Measurements from ENCODE around the gene CDH23.

The CDH23 gene

GRCh38 chr10:71816421-71816851 lies 419.7 kb downstream of the CDH23 start:
- in situ Hi-C loops (cut with MboI; ENCODE audit: low sequenced_read_pairs): loop anchor here (10.0 kb wide), 1 partner anchor 502 kb away; the partner anchor contains the start of gene SLC29A3

GRCh38 chr10:71816936-71817618 lies 420.4 kb downstream of the CDH23 start:
- in situ Hi-C loops (cut with MboI; ENCODE audit: low sequenced_read_pairs): loop anchor here (10.0 kb wide), 1 partner anchor 502 kb away; the partner anchor contains the start of gene SLC29A3

- in situ Hi-C loops (cut with MboI; ENCODE audit: low sequenced_read_pairs): loop anchor here (10.0 kb wide), 1 partner anchor 503 kb away; the partner anchor contains the start of gene SLC29A3
Measured at GRCh38 chr10:71817831-71818655, 421.3 kb downstream of the CDH23 start.

- in situ Hi-C loops (cut with MboI; ENCODE audit: low sequenced_read_pairs): loop anchor here (10.0 kb wide), 1 partner anchor 504 kb away; the partner anchor contains the start of gene SLC29A3
Measured at GRCh38 chr10:71818674-71819260, 422.0 kb downstream of the CDH23 start.

- in situ Hi-C loops (cut with MboI; ENCODE audit: low sequenced_read_pairs): loop anchor here (10.0 kb wide), 1 partner anchor 505 kb away; the partner anchor contains the start of gene SLC29A3
Measured at GRCh38 chr10:71819441-71819861, 422.7 kb downstream of the CDH23 start.

- in situ Hi-C loops (cut with MboI; ENCODE audit: low sequenced_read_pairs): loop anchor here (10.0 kb wide), 2 partner anchors 75 to 505 kb away; partner anchors contain the start of gene SLC29A3
Measured at GRCh38 chr10:71819985-71820384, 423.3 kb downstream of the CDH23 start.

GRCh38 chr10:71820966-71821365 lies 424.2 kb downstream of the CDH23 start:
- in situ Hi-C loops (cut with MboI; ENCODE audit: low sequenced_read_pairs): loop anchor here (10.0 kb wide), 1 partner anchor 74 kb away; no protein-coding TSS in a partner anchor

- in situ Hi-C loops (cut with MboI; ENCODE audit: low sequenced_read_pairs): loop anchor here (10.0 kb wide), 1 partner anchor 73 kb away; no protein-coding TSS in a partner anchor
Measured at GRCh38 chr10:71821909-71822763, 425.4 kb downstream of the CDH23 start.

DNA sequence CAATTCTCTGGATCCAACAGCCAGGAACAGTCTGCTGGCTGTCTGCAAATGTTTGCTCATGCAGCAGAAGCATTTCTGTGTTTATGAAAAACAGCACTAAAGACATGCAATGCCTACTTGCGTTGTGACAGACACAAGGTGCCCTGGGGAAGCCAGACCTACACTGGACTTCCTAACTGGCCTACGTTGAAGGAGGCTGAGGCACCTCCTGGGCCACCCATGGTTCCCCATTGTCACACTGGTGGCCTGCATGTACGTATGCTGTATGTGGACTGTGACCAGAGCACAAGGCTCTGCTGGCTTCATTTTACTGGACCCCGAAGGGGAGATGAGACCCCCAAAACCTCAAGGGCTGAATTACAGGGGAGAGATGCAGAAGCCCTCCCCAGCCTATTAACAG lies 426.6 kb downstream of the CDH23 start:
- in situ Hi-C loops (cut with MboI; ENCODE audit: low sequenced_read_pairs): loop anchor here (10.0 kb wide), 1 partner anchor 71 kb away; no protein-coding TSS in a partner anchor

DNA sequence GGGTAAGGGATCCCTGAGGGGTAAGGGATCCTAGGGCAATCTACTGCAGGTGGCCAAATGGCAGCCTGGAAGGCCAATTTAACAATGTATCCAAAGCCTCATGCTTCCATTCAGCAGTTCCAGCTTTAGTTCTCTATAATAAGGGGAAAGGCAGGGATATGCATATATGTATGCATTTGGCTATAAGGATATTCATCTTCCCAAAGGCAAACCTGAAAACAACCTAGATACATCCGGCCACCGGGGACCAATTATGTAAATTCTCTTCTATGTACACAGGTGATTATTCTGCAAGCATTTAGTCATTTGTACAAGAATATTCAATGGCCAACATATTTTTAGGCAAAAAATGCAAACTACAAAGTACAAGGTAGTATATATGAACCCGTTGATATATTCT lies 427.6 kb downstream of the CDH23 start:
- in situ Hi-C loops (cut with MboI; ENCODE audit: low sequenced_read_pairs): loop anchor here (10.0 kb wide), 1 partner anchor 70 kb away; no protein-coding TSS in a partner anchor

DNA sequence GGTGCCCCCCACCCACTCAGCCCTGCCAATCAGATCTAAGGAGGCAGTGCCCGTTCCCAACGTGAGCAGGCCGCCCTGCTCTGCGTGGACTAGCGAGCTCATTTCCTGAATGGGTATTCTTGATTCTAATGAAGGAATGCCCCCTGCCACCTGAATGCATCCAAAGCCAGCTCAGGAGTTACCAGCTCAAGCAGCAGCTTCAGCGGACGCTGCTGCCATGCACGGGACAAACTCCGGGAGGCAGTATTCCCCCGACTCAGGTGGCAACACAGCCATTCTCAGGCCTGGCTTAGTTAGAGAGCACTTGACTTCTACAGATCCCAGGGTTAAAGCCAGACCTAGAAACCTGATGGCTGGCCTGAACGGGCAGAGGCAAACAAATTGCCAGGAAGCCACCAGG lies 428.5 kb downstream of the CDH23 start:
- in situ Hi-C loops (cut with MboI; ENCODE audit: low sequenced_read_pairs): loop anchor here (10.0 kb wide), 1 partner anchor 70 kb away; no protein-coding TSS in a partner anchor

GRCh38 chr10:71827852-71828251 lies 431.1 kb downstream of the CDH23 start:
- in situ Hi-C loops (cut with MboI; ENCODE audit: low sequenced_read_pairs): loop anchor here (10.0 kb wide), 1 partner anchor 67 kb away; no protein-coding TSS in a partner anchor

GRCh38 chr10:71828702-71829101 lies 432.0 kb downstream of the CDH23 start:
- in situ Hi-C loops (cut with MboI; ENCODE audit: low sequenced_read_pairs): loop anchor here (10.0 kb wide), 1 partner anchor 66 kb away; no protein-coding TSS in a partner anchor

DNA sequence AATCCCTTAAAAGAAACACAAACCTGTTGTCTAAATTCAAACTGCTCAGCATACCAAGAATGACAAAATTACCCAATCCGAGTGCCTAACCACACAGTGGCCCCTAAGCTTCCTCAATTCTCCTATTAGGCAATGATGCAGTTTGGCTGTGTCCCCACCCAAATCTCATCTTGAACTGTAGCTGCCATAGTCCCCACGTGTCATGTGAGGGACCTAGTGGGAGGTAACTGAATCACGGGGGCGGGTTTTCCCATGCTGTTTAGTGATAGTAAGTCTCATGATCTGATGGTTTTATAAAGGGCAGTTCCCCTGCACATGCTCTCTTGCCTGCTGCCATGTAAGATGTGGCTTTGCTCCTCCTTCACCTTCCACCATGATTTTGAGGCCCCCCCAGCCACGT lies 432.5 kb downstream of the CDH23 start:
- in situ Hi-C loops (cut with MboI; ENCODE audit: low sequenced_read_pairs): loop anchor here (10.0 kb wide), 1 partner anchor 66 kb away; no protein-coding TSS in a partner anchor

- in situ Hi-C loops (cut with MboI; ENCODE audit: low sequenced_read_pairs): loop anchor here (10.0 kb wide), 1 partner anchor 65 kb away; no protein-coding TSS in a partner anchor
Measured at GRCh38 chr10:71829896-71830295, 433.2 kb downstream of the CDH23 start.

GRCh38 chr10:71830726-71831125 lies 434.0 kb downstream of the CDH23 start:
- in situ Hi-C loops (cut with MboI; ENCODE audit: low sequenced_read_pairs): no loop called here

- in situ Hi-C loops (cut with MboI; ENCODE audit: low sequenced_read_pairs): no loop called here
Measured at GRCh38 chr10:71831646-71832552, 435.2 kb downstream of the CDH23 start.

DNA sequence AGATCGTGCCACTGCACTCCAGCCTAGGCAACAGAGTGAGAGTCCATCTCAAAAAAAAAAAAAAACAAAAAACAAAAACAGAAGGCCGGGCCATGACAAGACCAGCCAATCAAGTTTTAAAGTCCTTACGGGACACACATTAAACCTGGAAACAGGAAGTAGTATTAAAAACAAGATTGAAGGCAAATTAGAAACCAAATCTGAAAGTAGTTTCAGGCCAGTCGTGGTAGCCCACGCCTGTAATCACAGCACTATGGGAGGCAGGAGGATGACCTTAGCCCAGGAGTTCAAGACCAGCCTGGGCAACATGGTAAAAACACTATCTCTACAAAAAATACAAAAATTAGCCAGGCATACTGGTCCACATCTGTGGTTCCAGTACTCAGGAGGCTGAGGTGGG lies 436.2 kb downstream of the CDH23 start:
- in situ Hi-C loops (cut with MboI; ENCODE audit: low sequenced_read_pairs): no loop called here
